GM12874 (cell line): ENCODE results near the gene HOXA3.

ENCODE experiments used
- TF ChIP-seq, protein P1 (sequence below): IDR thresholded peaks from 2 replicates; pipeline ENCODE4 v1.5.1; 2011; ENCODE audit warnings: low read depth, mild to moderate bottlenecking, control low read depth, low read length, moderate library complexity; ENCODE audit not compliant: insufficient read depth

HOXA3 gene

DNA sequence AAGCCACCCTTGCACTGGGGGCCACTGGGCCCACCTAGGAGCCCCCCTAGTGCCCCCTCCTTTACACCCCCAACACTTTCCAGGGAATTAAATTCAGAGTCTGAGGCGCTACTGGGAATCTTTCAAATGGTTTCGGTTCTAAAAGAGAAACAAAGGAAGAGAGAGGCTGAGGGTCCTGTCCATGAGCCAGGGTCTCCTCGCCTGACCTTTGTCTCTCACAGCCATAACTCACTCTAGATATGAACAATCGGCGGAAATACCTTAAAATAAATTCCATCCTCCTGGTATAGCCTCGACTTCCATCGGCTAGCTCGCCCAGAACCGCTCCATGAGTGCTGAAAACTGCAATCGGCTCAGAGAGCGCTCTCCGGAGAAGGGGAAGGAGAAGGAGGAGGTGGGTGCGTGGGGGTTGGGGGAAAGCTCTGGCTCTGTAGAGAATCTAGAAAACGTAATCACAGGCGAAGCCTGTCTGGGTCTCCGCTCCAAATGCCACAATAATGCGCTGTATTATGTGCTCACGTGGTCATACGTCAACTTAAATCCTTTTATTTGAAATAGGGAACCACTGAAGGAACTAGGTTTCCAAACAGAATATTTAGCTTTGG lies 34.4 kb downstream of the HOXA3 start:
- TF ChIP-seq, protein P1, sequence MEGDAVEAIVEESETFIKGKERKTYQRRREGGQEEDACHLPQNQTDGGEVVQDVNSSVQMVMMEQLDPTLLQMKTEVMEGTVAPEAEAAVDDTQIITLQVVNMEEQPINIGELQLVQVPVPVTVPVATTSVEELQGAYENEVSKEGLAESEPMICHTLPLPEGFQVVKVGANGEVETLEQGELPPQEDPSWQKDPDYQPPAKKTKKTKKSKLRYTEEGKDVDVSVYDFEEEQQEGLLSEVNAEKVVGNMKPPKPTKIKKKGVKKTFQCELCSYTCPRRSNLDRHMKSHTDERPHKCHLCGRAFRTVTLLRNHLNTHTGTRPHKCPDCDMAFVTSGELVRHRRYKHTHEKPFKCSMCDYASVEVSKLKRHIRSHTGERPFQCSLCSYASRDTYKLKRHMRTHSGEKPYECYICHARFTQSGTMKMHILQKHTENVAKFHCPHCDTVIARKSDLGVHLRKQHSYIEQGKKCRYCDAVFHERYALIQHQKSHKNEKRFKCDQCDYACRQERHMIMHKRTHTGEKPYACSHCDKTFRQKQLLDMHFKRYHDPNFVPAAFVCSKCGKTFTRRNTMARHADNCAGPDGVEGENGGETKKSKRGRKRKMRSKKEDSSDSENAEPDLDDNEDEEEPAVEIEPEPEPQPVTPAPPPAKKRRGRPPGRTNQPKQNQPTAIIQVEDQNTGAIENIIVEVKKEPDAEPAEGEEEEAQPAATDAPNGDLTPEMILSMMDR: no peak

DNA sequence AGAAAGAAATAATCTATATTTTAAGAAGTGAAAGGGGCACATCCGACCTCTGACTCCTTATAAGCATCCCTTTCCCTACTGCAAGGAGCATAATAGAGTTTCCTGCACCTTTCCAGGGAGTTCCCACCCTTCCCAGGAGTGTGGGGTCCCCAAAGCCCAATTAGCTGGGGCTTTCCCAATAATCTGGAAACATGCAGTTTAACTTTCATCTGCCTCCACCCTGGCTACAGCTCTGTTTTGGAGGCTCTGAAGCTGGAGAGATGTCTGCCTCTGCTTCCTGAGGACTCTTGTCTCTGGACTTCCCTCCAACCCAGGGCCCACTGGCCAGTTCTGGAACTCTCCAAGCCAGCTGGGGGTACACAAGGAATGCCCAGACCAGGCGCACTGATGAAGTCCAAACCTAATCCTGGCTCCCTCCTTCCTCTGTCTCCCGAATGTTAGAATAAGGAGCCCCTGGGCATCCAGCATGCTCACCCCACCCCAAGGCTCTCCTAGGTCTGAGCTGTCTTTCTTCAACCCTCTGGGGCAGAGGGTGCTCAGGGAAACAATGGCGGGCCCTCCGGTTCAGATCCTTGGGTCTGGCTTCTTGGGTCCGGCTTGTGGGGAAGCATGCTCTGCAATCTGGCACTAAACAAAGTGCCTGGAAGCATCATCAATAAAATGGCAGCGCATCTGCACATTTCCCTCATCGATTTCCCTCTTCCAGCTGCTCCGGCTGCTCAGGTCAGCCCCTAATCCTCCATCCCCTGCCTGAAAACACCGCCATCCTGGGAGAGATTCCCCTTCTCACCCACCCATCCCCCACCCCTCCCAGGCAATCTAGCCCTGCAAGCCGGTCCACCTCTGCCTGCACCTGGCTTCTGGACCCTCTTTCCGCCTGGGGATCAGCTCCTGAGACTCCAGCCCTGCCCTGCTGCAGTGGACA lies 35.2 kb downstream of the HOXA3 start:
- TF ChIP-seq, protein P1: no peak

DNA sequence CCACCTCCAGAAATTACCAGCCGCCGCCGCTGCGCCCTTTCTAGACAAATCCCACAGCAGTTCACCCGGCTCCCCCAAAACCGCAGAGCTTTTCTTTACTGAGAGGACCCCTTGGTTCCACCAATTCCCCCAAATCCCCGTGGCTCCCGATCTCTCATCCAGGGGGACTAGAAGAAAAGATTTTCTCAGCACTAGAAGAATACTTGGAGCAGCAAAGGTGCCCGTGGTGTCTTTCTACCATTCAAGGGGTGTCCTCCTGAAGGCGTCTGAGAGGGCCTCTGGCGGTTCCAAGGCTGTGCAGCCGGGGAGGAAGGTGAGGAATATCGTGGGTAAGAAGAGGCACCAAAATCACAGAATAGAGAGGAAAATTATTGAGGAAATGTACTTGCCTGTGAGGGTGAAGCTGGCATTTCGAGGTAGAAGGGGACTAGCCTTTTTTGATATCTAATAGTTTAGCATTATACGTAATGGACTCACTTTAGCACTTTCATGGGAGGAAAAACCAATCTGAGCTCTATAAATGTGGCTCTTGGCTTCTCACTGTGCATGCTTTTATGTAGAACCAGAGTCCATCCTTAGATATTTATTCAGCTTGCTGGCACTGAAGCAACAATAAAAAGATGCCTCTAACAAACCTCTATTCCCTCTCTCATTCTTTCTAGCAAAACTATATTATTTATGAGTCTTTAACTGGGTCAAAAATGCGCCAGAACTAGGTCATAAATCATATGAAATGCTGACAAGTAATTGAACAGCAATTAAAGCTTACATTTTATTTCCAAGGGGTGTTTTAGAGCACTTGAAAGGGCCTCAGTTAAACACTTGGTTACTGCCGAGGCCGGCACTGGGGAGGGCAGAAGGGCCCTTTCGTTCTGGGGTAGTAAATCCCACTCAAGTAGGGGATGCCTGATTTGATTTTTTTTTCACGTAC lies 36.1 kb downstream of the HOXA3 start:
- TF ChIP-seq, protein P1: no peak

DNA sequence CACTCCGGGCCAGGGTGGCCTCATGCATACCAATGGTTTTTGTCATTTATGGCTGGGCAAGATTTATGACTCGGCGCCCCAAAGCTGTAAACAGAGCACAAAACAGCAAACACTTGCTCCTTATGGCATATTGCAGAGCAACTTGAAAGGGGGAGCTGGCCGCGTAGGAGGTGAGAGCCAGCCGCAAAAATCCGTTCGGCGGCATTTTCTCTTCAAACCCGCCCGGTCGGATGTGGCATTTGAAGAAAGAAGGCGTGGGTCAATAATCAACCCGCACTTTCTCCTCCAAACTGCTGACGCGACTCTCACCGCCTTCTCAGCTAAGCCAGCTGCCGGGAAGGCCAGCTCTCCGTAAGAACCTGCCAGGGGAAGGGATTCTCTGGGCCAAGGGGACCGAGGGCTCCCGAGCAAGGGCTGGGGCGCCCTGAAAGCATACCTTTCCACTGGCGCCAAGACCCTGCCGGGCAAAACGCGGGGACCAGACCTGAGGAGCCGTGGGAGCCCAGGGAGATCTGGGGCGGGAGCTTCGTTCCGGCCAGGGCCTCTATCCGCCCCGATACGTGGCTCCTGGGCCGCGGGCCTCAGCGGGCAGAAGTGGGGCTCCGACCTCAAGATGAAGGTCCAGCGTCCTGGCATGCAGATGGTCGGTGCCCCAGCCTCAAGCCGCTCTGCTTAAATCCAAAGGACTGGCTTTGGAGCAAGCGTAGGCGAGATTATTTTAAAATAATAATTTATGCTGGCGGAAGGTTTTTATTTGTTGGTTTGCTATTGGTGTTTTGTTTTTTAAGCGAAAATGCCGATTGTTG lies 37.0 kb downstream of the HOXA3 start:
- TF ChIP-seq, protein P1: no peak

DNA sequence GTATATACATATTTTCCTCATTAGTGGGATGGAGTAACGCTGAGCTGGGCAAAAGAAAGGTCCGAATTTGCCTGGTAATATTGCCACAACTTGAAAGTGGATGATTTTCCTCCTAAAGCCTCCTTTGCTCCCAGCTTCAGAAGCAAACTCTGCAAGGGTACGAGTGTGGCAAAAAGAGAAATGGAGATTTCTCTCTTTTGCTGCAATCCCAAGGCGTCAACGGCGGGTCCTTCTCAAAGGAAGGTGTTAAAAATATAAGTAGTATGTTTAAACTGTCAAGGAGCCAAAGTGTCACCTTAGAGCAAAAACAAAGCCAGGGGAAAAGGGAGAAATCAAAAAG lies 37.5 kb downstream of the HOXA3 start:
- TF ChIP-seq, protein P1: no peak

DNA sequence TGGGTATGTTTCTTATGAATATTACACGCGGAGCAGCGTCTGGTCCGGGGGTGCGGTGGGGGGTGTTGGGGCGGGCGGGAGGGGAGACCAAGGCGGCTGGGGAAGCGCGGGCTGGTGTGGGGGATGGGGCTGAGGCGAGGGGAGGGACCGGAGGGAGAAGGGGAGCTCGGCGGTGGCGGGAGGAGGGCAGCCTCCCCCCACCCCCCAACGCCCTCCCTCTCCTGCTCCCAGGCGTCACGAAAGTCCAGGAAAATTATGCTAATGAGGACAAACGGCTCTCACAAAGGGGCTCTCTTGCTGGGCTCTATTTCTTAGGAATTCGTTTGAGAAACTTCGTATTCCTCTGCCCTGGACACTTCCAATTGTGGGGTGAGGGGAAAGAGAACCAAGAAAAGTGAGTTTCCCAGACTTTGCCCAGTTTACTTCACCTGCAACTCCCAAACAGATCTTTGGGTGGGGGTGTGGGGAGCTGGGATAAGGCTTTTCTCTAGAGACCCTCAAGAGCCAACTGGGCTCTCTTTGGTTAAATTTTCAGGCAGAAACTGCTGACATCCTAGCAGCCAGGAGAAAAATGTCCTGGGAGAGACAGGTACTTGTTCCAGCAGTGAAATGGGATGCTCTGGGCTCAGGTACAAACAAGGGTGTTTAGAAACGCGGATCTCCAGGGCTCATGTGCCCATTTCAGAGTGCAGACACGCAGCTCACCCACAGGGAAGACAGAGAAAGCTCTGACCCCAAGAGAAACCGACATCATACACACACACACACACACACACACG lies 38.2 kb downstream of the HOXA3 start:
- TF ChIP-seq, protein P1: no peak
